Panc1 (cell line): Measurements from ENCODE around the gene LCOR. TPM values are rescaled to one million over a fixed set of nuclear protein-coding genes. Genes with fewer than 3 reads are reported as not detected.
"Not testable (repeated sequence)": the region's sequence is repeated elsewhere in the genome, so short reads cannot be mapped to it uniquely, and the experiment has no call there.

Source experiments
- ATAC-seq: fragments of 200-7000 bp; cut with Tn5 transposase; 2 replicates; pipeline ENCODE4 v1.9.1; 2020; ENCODE audit warnings: mild to moderate bottlenecking, moderate library complexity
- BruUV-seq: library from RNA; stranded (reverse); fragments of 400-500 nt; replicated peaks from 2 replicates; lab custom pipeline; 2021; lab: Mats Ljungman, UMichigan
- CTCF ChIA-PET: fragments of 300-600 bp; sonication (Branson Sonifier 250); formaldehyde crosslinking; loops from one replicate; lab custom pipeline; 2022; ENCODE audit warnings: antibody characterized with exemption; lab: Charles Lee
- POLR2A ChIA-PET: fragments of 300-600 bp; sonication (Branson Sonifier 250); formaldehyde crosslinking; loops from one replicate; lab custom pipeline; 2022; ENCODE audit warnings: antibody characterized with exemption; lab: Charles Lee
- DNase-seq: peaks from one replicate; pipeline ENCODE4 v3.0.0-alpha.2; 2010; ENCODE audit warnings: low read depth, low spot score
- H3K27ac ChIP-seq: 2 replicates; pipeline ENCODE4 v1.5.1; 2011; ENCODE audit warnings: mild to moderate bottlenecking, low read length, inconsistent platforms
- H3K27me3 ChIP-seq: fragments of 200-500 bp; sonication (Bioruptor generic); 2 replicates; pipeline ENCODE4 v1.6.0; 2014; ENCODE audit warnings: low read length, inconsistent platforms; ENCODE audit not compliant: control insufficient read depth, insufficient read depth
- H3K36me3 ChIP-seq: fragments of 200-500 bp; sonication (Bioruptor generic); 2 replicates; pipeline ENCODE4 v1.5.1; 2014; ENCODE audit warnings: inconsistent platforms, mild to moderate bottlenecking, low read length, moderate library complexity; ENCODE audit not compliant: control insufficient read depth, insufficient read depth
- H3K4me1 ChIP-seq: 2 replicates; pipeline ENCODE4 v1.5.1; 2011; ENCODE audit warnings: inconsistent platforms, mild to moderate bottlenecking, low read length, moderate library complexity; ENCODE audit not compliant: control insufficient read depth, insufficient read depth
- H3K4me3 ChIP-seq, 2 experiments: 2 replicates each; pipeline ENCODE4 v1.5.1; 2011 to 2012; ENCODE audit warnings: low read depth in 2 of 2, low read length in 2 of 2, mild to moderate bottlenecking in 2 of 2, inconsistent platforms in 1 of 2, moderate library complexity in 1 of 2
- H3K9me3 ChIP-seq: fragments of 200-500 bp; sonication (Bioruptor generic); 2 replicates; pipeline ENCODE4 v1.5.1; 2014; ENCODE audit warnings: low read depth, mild to moderate bottlenecking, inconsistent platforms, low read length, moderate library complexity; ENCODE audit not compliant: control insufficient read depth, insufficient read depth
- POLR2AphosphoS5 ChIP-seq: IDR thresholded peaks from 2 replicates; pipeline ENCODE4 v1.6.1; 2012; ENCODE audit warnings: mild to moderate bottlenecking, low read depth, low read length, moderate library complexity
- SIN3A ChIP-seq: IDR thresholded peaks from 2 replicates; pipeline ENCODE4 v1.6.1; 2012; ENCODE audit warnings: low read depth, mild to moderate bottlenecking, low read length, moderate library complexity, borderline replicate concordance; ENCODE audit not compliant: insufficient read depth
- TCF7L2 ChIP-seq: IDR thresholded peaks from 2 replicates; pipeline ENCODE4 v1.6.1; 2011; ENCODE audit warnings: mild to moderate bottlenecking, low read depth, low read length, inconsistent platforms
- in situ Hi-C: cut with HindIII; loops from 2 replicates; pipeline ENCODE4 v1.10.0; 2016; ENCODE audit warnings: low sequenced_read_pairs, low pct_unique_long_range_greater_than_20kb
- intact Hi-C: fragments of 100-400 bp; cut with micrococcal nuclease; formaldehyde crosslinking; loops from one replicate; pipeline ENCODE4 v1.10.0; 2022; ENCODE audit not compliant: unreplicated experiment
- total RNA-seq: library from RNA; stranded (reverse); gene quantifications from one replicate; pipeline ENCODE4 v1.2.1, GENCODE V29; 2021; ENCODE audit not compliant: unreplicated experiment
- TF ChIP-seq, protein P1 (sequence below), 2 experiments: IDR thresholded peaks; 2 replicates each; pipeline ENCODE4 v1.6.1; 2011 to 2012; ENCODE audit warnings: low read depth in 2 of 2, control low read depth in 1 of 2, low read length in 1 of 2, mild to moderate bottlenecking in 1 of 2, moderate library complexity in 1 of 2; ENCODE audit not compliant: insufficient read depth in 1 of 2
- TF ChIP-seq, protein P2 (sequence below): fragments of 450-650 bp; IDR thresholded peaks from 2 replicates; pipeline ENCODE4 v1.5.1; 2017; ENCODE audit warnings: mild to moderate bottlenecking

LCOR gene
- total RNA-seq, 1 experiment from 2014 or later = 58.0 TPM

DNA sequence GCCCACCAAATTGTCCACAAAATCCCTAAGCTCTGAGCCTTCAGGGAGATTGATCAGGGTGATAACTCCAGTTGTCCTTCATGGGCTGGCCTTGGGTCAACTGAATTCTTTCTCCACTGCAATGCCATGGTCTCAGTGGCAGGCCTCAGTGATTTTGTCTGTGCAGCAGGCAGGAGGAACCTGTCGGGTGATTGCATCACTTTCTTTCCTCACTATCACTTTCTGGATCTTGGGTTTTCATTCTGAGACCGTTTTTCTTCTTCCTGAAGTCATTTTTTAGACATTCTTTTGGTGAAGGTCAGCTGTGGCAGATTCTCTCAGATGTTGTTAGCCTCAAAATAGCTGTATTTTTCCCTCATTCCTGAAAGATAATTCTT, 28.8 kb upstream of the LCOR start:
- POLR2A ChIA-PET = no interaction called here
- CTCF ChIA-PET = interaction anchor here (0.6 kb wide), 1 partner anchor 322 kb away, joined by 6 read pairs; no protein-coding TSS in a partner anchor
- Histone ChIP-seq H3K27me3 (no peaks in the 10 kb centered on the region), H3K4me1 (no peaks in the 10 kb centered on the region), H3K27ac (no peak overlapping the region), H3K9me3 (no peaks in the 10 kb centered on the region), H3K36me3 (no peaks in the 10 kb centered on the region), H3K4me3 (no peak overlapping the region)
- DNase-seq (no peak), ATAC-seq (no peak)
- in situ Hi-C loops (no loop called here), intact Hi-C loops (no loop called here)
- TF ChIP-seq TCF7L2 (no peak), POLR2AphosphoS5 (no peak), SIN3A (no peak)
- TF ChIP-seq, protein P1, sequence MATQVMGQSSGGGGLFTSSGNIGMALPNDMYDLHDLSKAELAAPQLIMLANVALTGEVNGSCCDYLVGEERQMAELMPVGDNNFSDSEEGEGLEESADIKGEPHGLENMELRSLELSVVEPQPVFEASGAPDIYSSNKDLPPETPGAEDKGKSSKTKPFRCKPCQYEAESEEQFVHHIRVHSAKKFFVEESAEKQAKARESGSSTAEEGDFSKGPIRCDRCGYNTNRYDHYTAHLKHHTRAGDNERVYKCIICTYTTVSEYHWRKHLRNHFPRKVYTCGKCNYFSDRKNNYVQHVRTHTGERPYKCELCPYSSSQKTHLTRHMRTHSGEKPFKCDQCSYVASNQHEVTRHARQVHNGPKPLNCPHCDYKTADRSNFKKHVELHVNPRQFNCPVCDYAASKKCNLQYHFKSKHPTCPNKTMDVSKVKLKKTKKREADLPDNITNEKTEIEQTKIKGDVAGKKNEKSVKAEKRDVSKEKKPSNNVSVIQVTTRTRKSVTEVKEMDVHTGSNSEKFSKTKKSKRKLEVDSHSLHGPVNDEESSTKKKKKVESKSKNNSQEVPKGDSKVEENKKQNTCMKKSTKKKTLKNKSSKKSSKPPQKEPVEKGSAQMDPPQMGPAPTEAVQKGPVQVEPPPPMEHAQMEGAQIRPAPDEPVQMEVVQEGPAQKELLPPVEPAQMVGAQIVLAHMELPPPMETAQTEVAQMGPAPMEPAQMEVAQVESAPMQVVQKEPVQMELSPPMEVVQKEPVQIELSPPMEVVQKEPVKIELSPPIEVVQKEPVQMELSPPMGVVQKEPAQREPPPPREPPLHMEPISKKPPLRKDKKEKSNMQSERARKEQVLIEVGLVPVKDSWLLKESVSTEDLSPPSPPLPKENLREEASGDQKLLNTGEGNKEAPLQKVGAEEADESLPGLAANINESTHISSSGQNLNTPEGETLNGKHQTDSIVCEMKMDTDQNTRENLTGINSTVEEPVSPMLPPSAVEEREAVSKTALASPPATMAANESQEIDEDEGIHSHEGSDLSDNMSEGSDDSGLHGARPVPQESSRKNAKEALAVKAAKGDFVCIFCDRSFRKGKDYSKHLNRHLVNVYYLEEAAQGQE (IDR thresholded peaks at IDR 0.05; ENCODE audit: insufficient read depth in 1 of 2, low read depth in 2 of 2, low read length in 1 of 2) = no peak
- TF ChIP-seq, protein P2, sequence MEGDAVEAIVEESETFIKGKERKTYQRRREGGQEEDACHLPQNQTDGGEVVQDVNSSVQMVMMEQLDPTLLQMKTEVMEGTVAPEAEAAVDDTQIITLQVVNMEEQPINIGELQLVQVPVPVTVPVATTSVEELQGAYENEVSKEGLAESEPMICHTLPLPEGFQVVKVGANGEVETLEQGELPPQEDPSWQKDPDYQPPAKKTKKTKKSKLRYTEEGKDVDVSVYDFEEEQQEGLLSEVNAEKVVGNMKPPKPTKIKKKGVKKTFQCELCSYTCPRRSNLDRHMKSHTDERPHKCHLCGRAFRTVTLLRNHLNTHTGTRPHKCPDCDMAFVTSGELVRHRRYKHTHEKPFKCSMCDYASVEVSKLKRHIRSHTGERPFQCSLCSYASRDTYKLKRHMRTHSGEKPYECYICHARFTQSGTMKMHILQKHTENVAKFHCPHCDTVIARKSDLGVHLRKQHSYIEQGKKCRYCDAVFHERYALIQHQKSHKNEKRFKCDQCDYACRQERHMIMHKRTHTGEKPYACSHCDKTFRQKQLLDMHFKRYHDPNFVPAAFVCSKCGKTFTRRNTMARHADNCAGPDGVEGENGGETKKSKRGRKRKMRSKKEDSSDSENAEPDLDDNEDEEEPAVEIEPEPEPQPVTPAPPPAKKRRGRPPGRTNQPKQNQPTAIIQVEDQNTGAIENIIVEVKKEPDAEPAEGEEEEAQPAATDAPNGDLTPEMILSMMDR = no peak
- BruUV-seq = no TSS peak

DNA sequence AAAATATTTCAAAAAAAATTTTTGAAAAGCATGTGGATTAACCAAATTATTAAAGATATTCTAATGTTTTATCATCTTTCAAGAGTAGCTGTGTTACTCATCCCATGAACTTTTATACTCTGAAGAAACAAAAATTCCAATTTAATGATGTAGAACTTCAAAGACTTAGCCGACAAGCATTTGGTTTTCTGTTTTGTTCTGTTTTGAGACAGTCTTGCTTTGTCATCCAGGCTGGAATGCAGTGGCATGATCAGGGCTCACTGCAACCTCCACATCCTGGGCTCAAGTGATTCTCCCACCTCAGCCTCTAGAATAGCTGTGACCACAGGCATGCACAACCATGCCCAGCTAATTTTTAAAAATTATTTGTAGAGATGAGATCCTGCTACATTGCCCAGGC, 17.8 kb upstream of the LCOR start:
- ChIA-PET POLR2A (no interaction called here), CTCF (interaction anchor here (0.5 kb wide), 1 partner anchor 51 kb away, joined by 8 read pairs; no protein-coding TSS in a partner anchor)
- TF ChIP-seq POLR2AphosphoS5 (no peak), TCF7L2 (peak; percentile 69; the same call in 1 of the 2 replicates)
- no peak overlapping the region for H3K27ac ChIP-seq
- intact Hi-C loops (loop anchor here (5.0 kb wide), 1 partner anchor 817 kb away; no protein-coding TSS in a partner anchor), in situ Hi-C loops (no loop called here)
- DNase-seq (no peak), ATAC-seq (no peak)
- no peaks in the 10 kb centered on the region for H3K4me1 ChIP-seq
- H3K27me3 ChIP-seq = peaks cover 22% of the 10 kb centered on the region
- no peak overlapping the region for H3K4me3 ChIP-seq
- BruUV-seq = no TSS peak
- no peaks in the 10 kb centered on the region for H3K9me3 ChIP-seq
- no peaks in the 10 kb centered on the region for H3K36me3 ChIP-seq

DNA sequence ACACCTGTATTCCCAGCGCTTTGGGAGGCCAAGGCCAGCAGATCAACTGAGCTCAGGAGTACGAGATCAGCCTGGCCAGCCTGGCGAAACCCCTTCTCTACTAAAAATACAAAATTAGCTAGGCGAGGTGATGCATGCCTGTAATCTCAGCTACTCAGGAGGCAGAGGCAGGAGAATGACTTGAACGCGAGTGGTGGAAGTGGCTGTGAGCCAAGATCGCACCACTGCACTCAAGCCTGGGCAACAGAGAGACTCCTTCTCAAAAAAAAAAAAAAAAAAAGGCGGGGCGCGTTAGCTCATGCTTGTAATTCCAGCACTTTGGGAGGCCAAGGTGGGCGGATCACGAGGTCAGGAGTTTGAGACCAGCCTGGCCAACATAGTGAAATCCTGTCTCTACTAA, 13.1 kb upstream of the LCOR start:
- BruUV-seq, ATAC-seq, H3K9me3 ChIP-seq, intact Hi-C loops, H3K27ac ChIP-seq, H3K27me3 ChIP-seq, H3K4me3 ChIP-seq, CTCF ChIA-PET, DNase-seq, POLR2A ChIA-PET, in situ Hi-C loops, H3K4me1 ChIP-seq, H3K36me3 ChIP-seq: not testable (repeated sequence)
